HepG2 (cell line): Measurements from ENCODE around the gene CABLES1. TPM values are rescaled to one million over a fixed set of nuclear protein-coding genes. Genes with fewer than 3 reads are reported as not detected.
A peak's percentile ranks its signal among the peaks of the same experiment; 100 is the strongest.

Experiments used
- ARNT ChIP-seq: fragments of 450-650 bp; IDR thresholded peaks from 2 replicates; pipeline ENCODE4 v1.6.1; 2017
- EP300 ChIP-seq, 3 experiments: sonication (generic) in 1 of 3; formaldehyde crosslinking in 1 of 3; IDR thresholded peaks; 2 replicates each; pipeline versions ENCODE4 v1.5.1 to v1.6.1; 2011 to 2020; ENCODE audit warnings: low read depth in 2 of 3, low read length in 2 of 3, borderline replicate concordance in 1 of 3, improper control_type of control experiment in 1 of 3, mild to moderate bottlenecking in 1 of 3, missing genetic modification reagents in 1 of 3, moderate library complexity in 1 of 3
- EZH2 ChIP-seq: conservative IDR thresholded peaks from 2 replicates; pipeline ENCODE4 v1.6.1; 2012; ENCODE audit warnings: mild to moderate bottlenecking, low read depth, low read length, moderate library complexity
- FOSL2 ChIP-seq: sonication (generic); formaldehyde crosslinking; IDR thresholded peaks from 2 replicates; pipeline ENCODE4 v1.4.0; 2020; ENCODE audit warnings: missing genetic modification reagents
- GFI1 ChIP-seq: sonication (generic); formaldehyde crosslinking; IDR thresholded peaks from 2 replicates; pipeline ENCODE4 v1.5.0; 2020; ENCODE audit warnings: missing genetic modification reagents, mild to moderate bottlenecking, borderline replicate concordance
- HNF4A ChIP-seq: sonication (generic); formaldehyde crosslinking; IDR thresholded peaks from 2 replicates; pipeline ENCODE4 v1.4.0; 2020; ENCODE audit warnings: missing genetic modification reagents
- IRX3 ChIP-seq: sonication (generic); formaldehyde crosslinking; IDR thresholded peaks from 2 replicates; pipeline ENCODE4 v1.8.1; 2023; ENCODE audit warnings: mild to moderate bottlenecking, low read depth, missing genetic modification reagents, borderline replicate concordance
- KDM5B ChIP-seq: sonication (generic); formaldehyde crosslinking; IDR thresholded peaks from 2 replicates; pipeline ENCODE4 v1.4.0; 2020; ENCODE audit warnings: missing genetic modification reagents, mild to moderate bottlenecking, borderline replicate concordance
- MEIS2 ChIP-seq: sonication (generic); formaldehyde crosslinking; IDR thresholded peaks from 2 replicates; pipeline ENCODE4 v1.9.0; 2021; ENCODE audit warnings: mild to moderate bottlenecking, missing genetic modification reagents
- MTF2 ChIP-seq: sonication (generic); formaldehyde crosslinking; IDR thresholded peaks from 2 replicates; pipeline ENCODE4 v1.5.0; 2020; ENCODE audit warnings: missing genetic modification reagents, borderline replicate concordance
- MXD4 ChIP-seq: IDR thresholded peaks from 2 replicates; pipeline ENCODE4 v1.6.1; 2016; ENCODE audit warnings: mild to moderate bottlenecking, missing biosample characterization, missing genetic modification reagents
- ZFP37 ChIP-seq: sonication (generic); formaldehyde crosslinking; IDR thresholded peaks from 2 replicates; pipeline ENCODE4 v1.4.0; 2020; ENCODE audit warnings: missing genetic modification reagents, borderline replicate concordance
- ZIK1 ChIP-seq: sonication (generic); formaldehyde crosslinking; IDR thresholded peaks from 2 replicates; pipeline ENCODE4 v1.5.0; 2020; ENCODE audit warnings: mild to moderate bottlenecking, low read depth, missing genetic modification reagents, borderline replicate concordance
- ZNF296 ChIP-seq: sonication (generic); formaldehyde crosslinking; conservative IDR thresholded peaks from 2 replicates; pipeline ENCODE4 v1.5.0; 2020; ENCODE audit warnings: mild to moderate bottlenecking, missing genetic modification reagents
- ZNF562 ChIP-seq: sonication (generic); formaldehyde crosslinking; IDR thresholded peaks from 2 replicates; pipeline ENCODE4 v1.8.0; 2022; ENCODE audit warnings: missing genetic modification reagents, borderline replicate concordance
- ZNF569 ChIP-seq: sonication (generic); formaldehyde crosslinking; IDR thresholded peaks from 2 replicates; pipeline ENCODE4 v1.5.0; 2020; ENCODE audit warnings: mild to moderate bottlenecking, missing genetic modification reagents, moderate library complexity, borderline replicate concordance
- ZNF629 ChIP-seq: sonication (generic); formaldehyde crosslinking; conservative IDR thresholded peaks from 2 replicates; pipeline ENCODE4 v1.5.0; 2020; ENCODE audit warnings: missing genetic modification reagents
- polyA plus RNA-seq, 8 experiments: library from polyadenylated mRNA; depleted of rRNA in 3 of 8; stranded (reverse) in 7 of 8; unstranded in 1 of 8; fragments of >200 nt; fragmentation: Illumina TruSeq in 4 of 8; extraction: Trizol in 4 of 8; gene quantifications; 2 replicates each; pipeline versions ENCODE4 v1.2.1 to v1.2.3, GENCODE V29; 2011 to 2016; ENCODE audit warnings: low read depth in 4 of 8, missing spikeins in 1 of 8, mixed read lengths in 1 of 8; ENCODE audit not compliant: insufficient read depth in 1 of 8
- total RNA-seq, 5 experiments: library from RNA; depleted of rRNA; stranded (reverse); fragments of >200 nt; fragmentation: Illumina TruSeq; extraction: Trizol; gene quantifications; 2 replicates each; pipeline ENCODE4 v1.2.3, GENCODE V29; 2016; ENCODE audit warnings: low read depth in 1 of 5
- TF ChIP-seq, protein P1 (sequence below): sonication (generic); formaldehyde crosslinking; IDR thresholded peaks from 2 replicates; pipeline ENCODE4 v1.8.1; 2022; ENCODE audit warnings: mild to moderate bottlenecking, missing genetic modification reagents
- TF ChIP-seq, protein P2 (sequence below): conservative IDR thresholded peaks from 2 replicates; pipeline ENCODE4 v1.6.1; 2018; ENCODE audit warnings: missing genetic modification reagents
- TF ChIP-seq, protein P3 (sequence below): sonication (generic); formaldehyde crosslinking; conservative IDR thresholded peaks from 2 replicates; pipeline ENCODE4 v1.4.0; 2020; ENCODE audit warnings: missing genetic modification reagents
- TF ChIP-seq, protein P4 (sequence below): sonication (generic); formaldehyde crosslinking; IDR thresholded peaks from 2 replicates; pipeline ENCODE4 v1.4.0; 2020; ENCODE audit warnings: mild to moderate bottlenecking, missing genetic modification reagents, borderline replicate concordance

CABLES1 gene
- total and polyA plus RNA-seq, 2 of the 13 experiments (the other 11 are each of a cell fraction or from before 2014, with no cell fraction given), result 14.7 to 25.8 TPM

- TF ChIP-seq FOSL2 (CRISPR knock-in tag), result peak; percentile 28; the same call in 1 of the 2 replicates
- peak; percentile 48; the same call in 1 of the 2 replicates for TF ChIP-seq HNF4A (CRISPR knock-in tag)
- TF ChIP-seq MTF2 (CRISPR knock-in tag), result no peak
- 0 out of 2 replicates have a peak, but pooled peaks have one; percentile 37 for TF ChIP-seq IRX3 (CRISPR knock-in tag)
- TF ChIP-seq, protein P1, sequence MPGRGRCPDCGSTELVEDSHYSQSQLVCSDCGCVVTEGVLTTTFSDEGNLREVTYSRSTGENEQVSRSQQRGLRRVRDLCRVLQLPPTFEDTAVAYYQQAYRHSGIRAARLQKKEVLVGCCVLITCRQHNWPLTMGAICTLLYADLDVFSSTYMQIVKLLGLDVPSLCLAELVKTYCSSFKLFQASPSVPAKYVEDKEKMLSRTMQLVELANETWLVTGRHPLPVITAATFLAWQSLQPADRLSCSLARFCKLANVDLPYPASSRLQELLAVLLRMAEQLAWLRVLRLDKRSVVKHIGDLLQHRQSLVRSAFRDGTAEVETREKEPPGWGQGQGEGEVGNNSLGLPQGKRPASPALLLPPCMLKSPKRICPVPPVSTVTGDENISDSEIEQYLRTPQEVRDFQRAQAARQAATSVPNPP (CRISPR knock-in tag), result no peak
- TF ChIP-seq MEIS2 (CRISPR knock-in tag), result no peak
- TF ChIP-seq, protein P2, sequence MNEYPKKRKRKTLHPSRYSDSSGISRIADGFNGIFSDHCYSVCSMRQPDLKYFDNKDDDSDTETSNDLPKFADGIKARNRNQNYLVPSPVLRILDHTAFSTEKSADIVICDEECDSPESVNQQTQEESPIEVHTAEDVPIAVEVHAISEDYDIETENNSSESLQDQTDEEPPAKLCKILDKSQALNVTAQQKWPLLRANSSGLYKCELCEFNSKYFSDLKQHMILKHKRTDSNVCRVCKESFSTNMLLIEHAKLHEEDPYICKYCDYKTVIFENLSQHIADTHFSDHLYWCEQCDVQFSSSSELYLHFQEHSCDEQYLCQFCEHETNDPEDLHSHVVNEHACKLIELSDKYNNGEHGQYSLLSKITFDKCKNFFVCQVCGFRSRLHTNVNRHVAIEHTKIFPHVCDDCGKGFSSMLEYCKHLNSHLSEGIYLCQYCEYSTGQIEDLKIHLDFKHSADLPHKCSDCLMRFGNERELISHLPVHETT (CRISPR knock-in tag), result no peak
- no peak for TF ChIP-seq ARNT
- TF ChIP-seq ZIK1 (CRISPR knock-in tag), result no peak
- no peak for TF ChIP-seq GFI1
- TF ChIP-seq MXD4 (CRISPR knock-in tag), result no peak
- 0 out of 2 replicates have a peak, but pooled peaks have one; percentile 53 for TF ChIP-seq ZNF629 (CRISPR knock-in tag)
- TF ChIP-seq ZNF569 (CRISPR knock-in tag), result no peak
- TF ChIP-seq EZH2, result no peak
- TF ChIP-seq ZFP37 (CRISPR knock-in tag), result no peak
- TF ChIP-seq KDM5B (CRISPR knock-in tag), result no peak
- no peak for TF ChIP-seq ZNF296 (CRISPR knock-in tag)
- TF ChIP-seq, protein P3, sequence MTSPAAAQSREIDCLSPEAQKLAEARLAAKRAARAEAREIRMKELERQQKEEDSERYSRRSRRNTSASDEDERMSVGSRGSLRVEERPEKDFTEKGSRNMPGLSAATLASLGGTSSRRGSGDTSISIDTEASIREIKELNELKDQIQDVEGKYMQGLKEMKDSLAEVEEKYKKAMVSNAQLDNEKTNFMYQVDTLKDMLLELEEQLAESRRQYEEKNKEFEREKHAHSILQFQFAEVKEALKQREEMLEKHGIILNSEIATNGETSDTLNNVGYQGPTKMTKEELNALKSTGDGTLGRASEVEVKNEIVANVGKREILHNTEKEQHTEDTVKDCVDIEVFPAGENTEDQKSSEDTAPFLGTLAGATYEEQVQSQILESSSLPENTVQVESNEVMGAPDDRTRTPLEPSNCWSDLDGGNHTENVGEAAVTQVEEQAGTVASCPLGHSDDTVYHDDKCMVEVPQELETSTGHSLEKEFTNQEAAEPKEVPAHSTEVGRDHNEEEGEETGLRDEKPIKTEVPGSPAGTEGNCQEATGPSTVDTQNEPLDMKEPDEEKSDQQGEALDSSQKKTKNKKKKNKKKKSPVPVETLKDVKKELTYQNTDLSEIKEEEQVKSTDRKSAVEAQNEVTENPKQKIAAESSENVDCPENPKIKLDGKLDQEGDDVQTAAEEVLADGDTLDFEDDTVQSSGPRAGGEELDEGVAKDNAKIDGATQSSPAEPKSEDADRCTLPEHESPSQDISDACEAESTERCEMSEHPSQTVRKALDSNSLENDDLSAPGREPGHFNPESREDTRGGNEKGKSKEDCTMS, result no peak
- TF ChIP-seq, protein P4, sequence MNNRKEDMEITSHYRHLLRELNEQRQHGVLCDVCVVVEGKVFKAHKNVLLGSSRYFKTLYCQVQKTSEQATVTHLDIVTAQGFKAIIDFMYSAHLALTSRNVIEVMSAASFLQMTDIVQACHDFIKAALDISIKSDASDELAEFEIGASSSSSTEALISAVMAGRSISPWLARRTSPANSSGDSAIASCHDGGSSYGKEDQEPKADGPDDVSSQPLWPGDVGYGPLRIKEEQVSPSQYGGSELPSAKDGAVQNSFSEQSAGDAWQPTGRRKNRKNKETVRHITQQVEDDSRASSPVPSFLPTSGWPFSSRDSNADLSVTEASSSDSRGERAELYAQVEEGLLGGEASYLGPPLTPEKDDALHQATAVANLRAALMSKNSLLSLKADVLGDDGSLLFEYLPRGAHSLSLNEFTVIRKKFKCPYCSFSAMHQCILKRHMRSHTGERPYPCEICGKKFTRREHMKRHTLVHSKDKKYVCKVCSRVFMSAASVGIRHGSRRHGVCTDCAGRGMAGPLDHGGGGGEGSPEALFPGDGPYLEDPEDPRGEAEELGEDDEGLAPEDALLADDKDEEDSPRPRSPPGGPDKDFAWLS (CRISPR knock-in tag), result no peak
- TF ChIP-seq ZNF562, result no peak
- peak in 1 of 2 experiments; percentile 62; a peak in 2 of 4 replicates for TF ChIP-seq EP300 (IDR thresholded peaks at IDR 0.05; ENCODE audit: low read depth in 2 of 2, low read length in 2 of 2)
- TF ChIP-seq EP300 (CRISPR knock-in tag; IDR thresholded peaks at IDR 0.05; ENCODE audit: borderline replicate concordance), result no peak
Measured at GRCh38 chr18:23146861-23147469, 11.7 kb downstream of the CABLES1 start (continued).
